Mesenchymal stem cell (in vitro differentiated cells and primary cell): ENCODE measurements around the gene LRIG1.

Experiments used
- DNase-seq: peaks from one replicate; pipeline ENCODE4 v3.0.0-alpha.2; 2013
- H2AFZ ChIP-seq: one replicate; pipeline ENCODE4 v1.6.1; 2013; ENCODE audit warnings: low read depth, mild to moderate bottlenecking, control low read depth, inconsistent platforms, low read length, moderate library complexity
- H2AK5ac ChIP-seq: 2 replicates; pipeline ENCODE4 v1.6.1; 2013; ENCODE audit warnings: low read length, moderate library complexity, mild to moderate bottlenecking, inconsistent platforms; ENCODE audit not compliant: severe bottlenecking
- H2BK120ac ChIP-seq: one replicate; pipeline ENCODE4 v1.6.1; 2013; ENCODE audit warnings: low read depth, mild to moderate bottlenecking, inconsistent platforms, low read length, moderate library complexity
- H2BK12ac ChIP-seq, 2 experiments: one replicate each; pipeline ENCODE4 v1.6.1; 2013; ENCODE audit warnings: inconsistent platforms in 2 of 2, low read length in 2 of 2, mild to moderate bottlenecking in 2 of 2, moderate library complexity in 2 of 2, control low read depth in 1 of 2
- H2BK15ac ChIP-seq: one replicate; pipeline ENCODE4 v1.6.1; 2013; ENCODE audit warnings: mild to moderate bottlenecking, low read depth, inconsistent platforms; ENCODE audit not compliant: poor library complexity, severe bottlenecking
- H2BK5ac ChIP-seq: 2 replicates; pipeline ENCODE4 v1.6.1; 2013; ENCODE audit warnings: low read depth, mild to moderate bottlenecking, low read length, control low read depth, inconsistent platforms; ENCODE audit not compliant: poor library complexity, severe bottlenecking
- H3K14ac ChIP-seq, 2 experiments: one replicate each; pipeline ENCODE4 v1.6.1; 2013; ENCODE audit warnings: inconsistent platforms in 2 of 2, low read length in 2 of 2, control low read depth in 1 of 2, mild to moderate bottlenecking in 1 of 2, moderate library complexity in 1 of 2
- H3K18ac ChIP-seq, 2 experiments: one replicate each; pipeline ENCODE4 v1.6.1; 2013; ENCODE audit warnings: inconsistent platforms in 2 of 2, low read length in 2 of 2, control low read depth in 1 of 2, low read depth in 1 of 2, mild to moderate bottlenecking in 1 of 2
- H3K23ac ChIP-seq, 2 experiments: one replicate each; pipeline ENCODE4 v1.6.1; 2013; ENCODE audit warnings: inconsistent platforms in 2 of 2, low read length in 2 of 2, mild to moderate bottlenecking in 2 of 2, moderate library complexity in 2 of 2, control low read depth in 1 of 2
- H3K27ac ChIP-seq: 2 replicates; pipeline ENCODE4 v1.5.1; 2013; ENCODE audit warnings: mild to moderate bottlenecking, moderate library complexity, low read length, control low read depth, inconsistent platforms; ENCODE audit not compliant: poor library complexity, severe bottlenecking
- H3K27me3 ChIP-seq, 2 experiments: 2 replicates each; pipeline versions ENCODE4 v1.6.1 to v1.7.0; 2013; ENCODE audit warnings: low read length in 2 of 2, mild to moderate bottlenecking in 2 of 2, moderate library complexity in 2 of 2, control low read depth in 1 of 2, inconsistent platforms in 1 of 2; ENCODE audit not compliant: control insufficient read depth in 1 of 2, insufficient read depth in 1 of 2
- H3K36me3 ChIP-seq, 2 experiments: 2 replicates each; pipeline versions ENCODE4 v1.6.1 to v1.7.0; 2013; ENCODE audit warnings: low read length in 2 of 2, control low read depth in 1 of 2, inconsistent platforms in 1 of 2, low read depth in 1 of 2, mild to moderate bottlenecking in 1 of 2; ENCODE audit not compliant: insufficient read depth in 2 of 2, control insufficient read depth in 1 of 2
- H3K4ac ChIP-seq, 2 experiments: one replicate each; pipeline ENCODE4 v1.6.1; 2013; ENCODE audit warnings: inconsistent platforms in 2 of 2, low read length in 2 of 2, mild to moderate bottlenecking in 2 of 2, moderate library complexity in 2 of 2, control low read depth in 1 of 2, low read depth in 1 of 2
- H3K4me1 ChIP-seq: 2 replicates; pipeline ENCODE4 v1.6.1; 2013; ENCODE audit warnings: low read depth, low read length, control low read depth; ENCODE audit not compliant: control insufficient read depth, insufficient read depth
- H3K4me2 ChIP-seq: 2 replicates; pipeline ENCODE4 v1.6.1; 2013; ENCODE audit warnings: low read length, mild to moderate bottlenecking, inconsistent platforms; ENCODE audit not compliant: poor library complexity, severe bottlenecking
- H3K4me3 ChIP-seq, 2 experiments: 2 replicates each; pipeline versions ENCODE4 v1.5.1 to v1.7.0; 2013; ENCODE audit warnings: low read length in 2 of 2, mild to moderate bottlenecking in 2 of 2, control low read depth in 1 of 2, low read depth in 1 of 2; ENCODE audit not compliant: insufficient read depth in 1 of 2
- H3K79me1 ChIP-seq: replicated peaks from 2 replicates; pipeline ENCODE4 v1.6.1; 2013; ENCODE audit warnings: mild to moderate bottlenecking, control low read depth, low read length, inconsistent platforms; ENCODE audit not compliant: poor library complexity, severe bottlenecking
- H3K9ac ChIP-seq: 2 replicates; pipeline ENCODE4 v1.7.0; 2013; ENCODE audit warnings: mild to moderate bottlenecking, low read length, moderate library complexity
- H3K9me3 ChIP-seq: 2 replicates; pipeline ENCODE4 v1.7.0; 2013; ENCODE audit warnings: mild to moderate bottlenecking, low read length; ENCODE audit not compliant: control insufficient read depth
- H4K8ac ChIP-seq: one replicate; pipeline ENCODE4 v1.6.1; 2013; ENCODE audit warnings: inconsistent platforms, mild to moderate bottlenecking, low read length, moderate library complexity
- H4K91ac ChIP-seq: one replicate; pipeline ENCODE4 v1.6.1; 2013; ENCODE audit warnings: mild to moderate bottlenecking, low read length, inconsistent platforms
- WGBS: methylation state at CpG from one replicate; pipeline ENCODE4 v1.1.7; 2013; ENCODE audit warnings: mixed read lengths; 5-methylcytosine and 5-hydroxymethylcytosine counted together

Gene LRIG1

GRCh38 chr3:66489115-66489514 is 11.7 kb downstream of the LRIG1 start:
- peak overlapping the region; percentile 92 for H4K91ac ChIP-seq
- no peaks in the 10 kb centered on the region for H3K9me3 ChIP-seq
- no peak overlapping the region for H3K27ac ChIP-seq
- H3K14ac ChIP-seq: no peak overlapping the region
- H2BK120ac ChIP-seq: peak overlapping the region; percentile 54
- WGBS: 100% methylated on average over 1 of the region's 2 CpGs
- H2BK12ac ChIP-seq: peak overlapping the region; percentile 23 to 99
- no peak overlapping the region for H3K23ac ChIP-seq
- no peak for DNase-seq
- H4K8ac ChIP-seq: peak overlapping the region; percentile 77
- peak overlapping the region in 1 of 2 experiments; percentile 22 for H3K4ac ChIP-seq
- H3K18ac ChIP-seq: peak overlapping the region in 1 of 2 experiments; percentile 77
- H3K79me1 ChIP-seq: peaks cover 3% of the 10 kb centered on the region
- H3K4me2 ChIP-seq: no peak overlapping the region
- no peaks in the 10 kb centered on the region for H3K36me3 ChIP-seq
- H2AK5ac ChIP-seq: peak overlapping the region; percentile 34
- H3K27me3 ChIP-seq: no peaks in the 10 kb centered on the region
- H3K4me3 ChIP-seq: no peak overlapping the region
- peaks cover 13% of the 10 kb centered on the region for H3K4me1 ChIP-seq
- peak overlapping the region; percentile 16 for H2BK15ac ChIP-seq
- H3K9ac ChIP-seq: no peak overlapping the region
- H2BK5ac ChIP-seq: no peak overlapping the region
- H2AFZ ChIP-seq: no peak overlapping the region

- Histone ChIP-seq H2AFZ (no peak overlapping the region), H3K36me3 (peaks cover 0 to 3% of the 10 kb centered on the region in 2 experiments), H3K27ac (no peak overlapping the region), H2BK15ac (no peak overlapping the region), H3K18ac (peak overlapping the region in 1 of 2 experiments; percentile 2), H3K4me3 (no peak overlapping the region), H3K79me1 (peaks cover 3% of the 10 kb centered on the region), H4K91ac (peak overlapping the region; percentile 0), H3K14ac (no peak overlapping the region), H2BK12ac (peak overlapping the region; percentile 16 to 33), H3K4me1 (peaks cover 15% of the 10 kb centered on the region), H3K4ac (peak overlapping the region in 1 of 2 experiments; percentile 47), H2BK120ac (no peak overlapping the region), H2BK5ac (no peak overlapping the region), H3K4me2 (no peak overlapping the region), H3K23ac (no peak overlapping the region), H3K27me3 (no peaks in the 10 kb centered on the region), H3K9ac (no peak overlapping the region), H2AK5ac (no peak overlapping the region), H3K9me3 (no peaks in the 10 kb centered on the region), H4K8ac (no peak overlapping the region)
- 93% methylated on average over 4 of the region's 4 CpGs for WGBS
- DNase-seq: no peak
Observed at GRCh38 chr3:66488492-66488891, 12.3 kb downstream of the LRIG1 start.

- H3K36me3 ChIP-seq: peaks cover 0 to 3% of the 10 kb centered on the region in 2 experiments
- H4K91ac ChIP-seq: no peak overlapping the region
- DNase-seq: peak; percentile 78
- H3K4me3 ChIP-seq: peak overlapping the region in 1 of 2 experiments; percentile 17
- H3K14ac ChIP-seq: no peak overlapping the region
- peak overlapping the region in 1 of 2 experiments; percentile 9 for H3K18ac ChIP-seq
- no peak overlapping the region for H3K23ac ChIP-seq
- H2AK5ac ChIP-seq: no peak overlapping the region
- H2BK120ac ChIP-seq: no peak overlapping the region
- peak overlapping the region; percentile 77 for H3K9ac ChIP-seq
- H2BK5ac ChIP-seq: no peak overlapping the region
- no peak overlapping the region for H3K4me2 ChIP-seq
- H3K27ac ChIP-seq: no peak overlapping the region
- peak overlapping the region; percentile 26 to 29 for H2BK12ac ChIP-seq
- peak overlapping the region; percentile 74 for H2BK15ac ChIP-seq
- H3K79me1 ChIP-seq: peaks cover 3% of the 10 kb centered on the region
- H2AFZ ChIP-seq: no peak overlapping the region
- H3K4me1 ChIP-seq: peaks cover 20% of the 10 kb centered on the region
- 30% methylated on average over 5 of the region's 5 CpGs for WGBS
- H3K4ac ChIP-seq: no peak overlapping the region
- no peaks in the 10 kb centered on the region for H3K27me3 ChIP-seq
- no peak overlapping the region for H4K8ac ChIP-seq
- H3K9me3 ChIP-seq: no peaks in the 10 kb centered on the region
Observed at GRCh38 chr3:66487465-66487864, 13.4 kb downstream of the LRIG1 start.

- Histone ChIP-seq H3K23ac (no peak overlapping the region), H3K27me3 (no peaks in the 10 kb centered on the region)
- 54% methylated on average over 5 of the region's 5 CpGs for WGBS
Observed at GRCh38 chr3:66486646-66487045, 14.2 kb downstream of the LRIG1 start.

More at GRCh38 chr3:66486646-66487045, 14.2 kb downstream of the LRIG1 start:
- DNase-seq: peak; percentile 83
- Histone ChIP-seq H3K4me3 (peak overlapping the region in 1 of 2 experiments; percentile 10), H2AK5ac (no peak overlapping the region), H2BK120ac (no peak overlapping the region), H3K27ac (no peak overlapping the region), H3K4ac (no peak overlapping the region), H3K14ac (no peak overlapping the region), H3K4me1 (peaks cover 23% of the 10 kb centered on the region), H3K9me3 (no peaks in the 10 kb centered on the region), H2BK12ac (peak overlapping the region in 1 of 2 experiments; percentile 88), H4K8ac (no peak overlapping the region), H2BK5ac (no peak overlapping the region), H4K91ac (no peak overlapping the region), H3K4me2 (no peak overlapping the region), H3K79me1 (peaks cover 4% of the 10 kb centered on the region), H2AFZ (no peak overlapping the region), H3K18ac (no peak overlapping the region), H3K9ac (peak overlapping the region; percentile 77), H3K36me3 (peaks cover 0 to 3% of the 10 kb centered on the region in 2 experiments), H2BK15ac (no peak overlapping the region)
